Lung microvascular endothelial cell (primary cell): ENCODE measurements around the gene NDUFA6. TPM values are rescaled to one million over a fixed set of nuclear protein-coding genes. Genes with fewer than 3 reads are reported as not detected.
"Not testable (repeated sequence)": the region's sequence is repeated elsewhere in the genome, so short reads cannot be mapped to it uniquely, and the experiment has no call there.

ENCODE experiments used
- DNase-seq, 2 donors: peaks; one replicate each; pipeline versions ENCODE4 v3.0.0 to v3.0.0-alpha.2; 2010; ENCODE audit warnings: low read depth in 2 of 2
- total RNA-seq: library from RNA; depleted of rRNA; stranded (reverse); fragments of >200 nt; gene quantifications from 2 replicates; pipeline ENCODE4 v1.2.1, GENCODE V29; 2014

Gene NDUFA6
- total RNA-seq, 1 donor from 2014 or later = 48.2 TPM

- DNase-seq = no peak
Measured at GRCh38 chr22:42072606-42073330, 17.8 kb downstream of the NDUFA6 start.

- DNase-seq = not testable (repeated sequence)
Measured at GRCh38 chr22:42071508-42071907, 19.1 kb downstream of the NDUFA6 start.

DNA sequence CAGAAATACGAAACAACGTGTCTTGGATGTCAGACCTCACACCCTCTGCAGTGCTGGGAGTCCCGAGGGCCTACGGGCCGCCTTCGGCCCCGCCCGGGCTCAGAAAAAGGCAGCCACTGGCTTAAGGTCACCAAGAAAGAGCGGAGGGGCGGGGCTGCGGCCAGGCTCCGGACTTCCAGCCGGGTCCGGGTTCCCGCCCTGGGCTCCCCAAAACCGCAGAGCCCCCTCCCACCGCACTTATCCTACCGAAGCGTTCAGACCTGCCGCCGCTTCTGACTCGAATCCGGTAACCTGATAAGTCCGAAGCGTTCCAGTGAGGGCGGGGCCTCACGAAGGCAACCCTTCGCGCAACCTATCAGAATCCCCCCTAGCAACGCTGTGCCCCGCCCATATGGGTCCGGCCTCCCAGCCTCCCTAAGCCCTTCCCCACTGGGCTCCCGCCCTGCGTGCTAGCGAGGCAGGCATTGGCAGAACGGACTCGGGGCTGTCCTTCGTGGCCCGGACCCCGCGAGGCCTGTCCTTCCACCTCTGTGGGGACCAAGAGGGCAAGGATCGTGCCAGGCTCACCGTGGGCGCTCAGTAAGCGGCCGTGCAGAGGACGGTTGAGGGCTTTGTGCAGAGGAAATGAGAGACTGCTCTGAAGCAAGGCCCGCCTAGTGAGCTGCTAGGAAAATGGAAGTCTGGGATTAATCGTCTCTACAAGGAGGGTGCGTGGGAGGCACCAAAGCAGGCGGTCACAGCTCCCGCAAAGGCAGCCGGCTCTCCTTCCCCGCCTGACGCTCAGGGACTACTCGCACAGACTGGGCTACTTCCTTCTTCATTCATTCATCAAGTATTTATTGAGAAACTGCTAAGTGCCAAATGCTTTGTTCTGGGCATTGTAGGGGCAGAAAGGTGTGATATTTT lies 19.8 kb downstream of the NDUFA6 start, which contains the start of gene NAGA:
TSS of gene NAGA (minus strand) at position 296 of the 906 bp plus-strand sequence. CDS start 515 bp downstream, outside the sequence.
- DNase-seq = peak; percentile 96

DNA sequence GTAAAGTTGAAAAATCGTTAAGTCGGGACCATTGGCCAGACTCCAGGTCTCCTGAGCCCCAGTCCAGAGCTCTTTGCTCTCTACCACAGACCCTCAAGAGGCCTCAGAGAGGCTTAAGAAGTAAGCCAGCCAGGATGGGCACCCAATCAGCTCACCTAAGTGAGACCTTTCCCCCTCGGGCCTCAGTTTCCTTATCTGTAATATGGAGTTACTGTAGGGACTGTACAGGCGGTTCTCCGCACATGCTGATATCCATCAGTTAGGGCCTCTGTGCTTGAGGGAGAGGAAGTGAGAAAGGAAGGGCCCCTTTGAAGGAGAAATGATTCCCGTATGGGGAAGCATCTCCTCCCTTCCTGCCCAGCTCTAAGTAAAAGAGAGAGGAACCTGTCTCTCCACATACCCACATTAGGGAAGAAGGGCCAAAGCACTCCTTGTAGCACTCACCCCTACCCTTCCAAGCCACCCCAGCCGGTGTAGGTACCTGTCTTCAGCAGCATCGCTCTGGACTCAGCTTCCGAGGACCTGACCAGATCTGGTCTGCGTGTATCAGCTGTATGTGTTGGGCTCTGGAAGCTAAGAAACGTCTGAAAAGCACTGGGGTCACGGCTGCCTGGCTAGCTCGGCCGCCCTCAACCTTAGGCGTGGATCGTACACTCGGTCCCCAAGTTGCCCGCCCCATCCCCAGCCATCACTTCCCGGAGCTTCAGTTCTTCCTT lies 20.6 kb downstream of the NDUFA6 start:
- peak in 1 of 2 donors; percentile 24 for DNase-seq

DNA sequence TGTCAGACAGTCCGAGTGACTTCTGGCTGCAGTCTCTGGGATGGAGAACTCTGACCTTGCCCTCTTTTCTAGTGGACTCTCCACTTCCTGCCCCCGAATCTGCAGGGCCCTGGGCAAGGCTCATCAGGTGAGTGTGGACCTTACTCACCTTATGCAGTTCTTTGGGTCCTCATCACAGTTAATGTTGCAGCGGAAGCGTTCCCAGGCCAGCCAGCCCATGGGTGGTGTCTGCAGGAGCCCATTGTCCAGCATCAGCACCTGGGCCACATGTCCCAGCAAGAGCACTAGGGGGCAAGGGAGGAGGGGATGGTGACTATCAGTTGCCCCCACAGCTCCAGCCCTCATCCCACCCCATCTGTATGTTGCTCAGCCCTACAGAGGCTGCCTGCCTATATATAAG lies 22.3 kb downstream of the NDUFA6 start:
- no peak for DNase-seq

- no peak for DNase-seq
Measured at GRCh38 chr22:42067671-42068251, 22.8 kb downstream of the NDUFA6 start.

GRCh38 chr22:42066937-42067336 lies 23.6 kb downstream of the NDUFA6 start:
- DNase-seq = no peak

DNA sequence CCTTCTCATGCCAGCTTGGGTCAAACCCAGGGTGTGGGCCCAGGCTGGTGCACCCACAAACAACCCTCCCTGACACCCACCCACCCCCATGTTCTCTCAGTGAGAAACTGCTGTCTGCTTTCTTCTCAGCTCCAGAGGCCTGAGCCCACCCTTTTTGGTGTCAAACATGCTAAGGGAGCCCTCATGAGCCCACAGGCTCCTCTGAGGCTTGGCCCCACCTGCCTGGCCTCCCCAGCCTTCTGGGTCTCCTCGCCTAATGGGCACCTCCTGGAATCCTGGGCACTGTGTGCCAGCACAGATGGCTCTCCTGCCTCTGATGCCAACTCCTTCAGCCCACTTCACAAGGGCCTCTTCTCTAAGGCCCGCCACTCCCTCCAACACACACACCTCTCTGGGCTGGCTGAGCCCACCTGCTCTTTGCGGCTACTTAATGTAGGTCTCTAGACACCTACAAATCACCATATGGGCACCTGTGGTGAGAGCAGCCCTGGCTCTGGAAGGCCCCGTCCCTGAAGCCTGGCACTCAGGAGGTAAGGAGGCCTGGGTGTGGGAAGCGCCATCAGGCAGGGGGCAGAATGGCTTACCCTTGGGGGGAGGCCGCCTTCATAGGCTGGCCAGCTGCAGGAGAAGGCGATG lies 24.3 kb downstream of the NDUFA6 start:
- DNase-seq = no peak

GRCh38 chr22:42065438-42066125 lies 25.0 kb downstream of the NDUFA6 start:
- no peak for DNase-seq

DNA sequence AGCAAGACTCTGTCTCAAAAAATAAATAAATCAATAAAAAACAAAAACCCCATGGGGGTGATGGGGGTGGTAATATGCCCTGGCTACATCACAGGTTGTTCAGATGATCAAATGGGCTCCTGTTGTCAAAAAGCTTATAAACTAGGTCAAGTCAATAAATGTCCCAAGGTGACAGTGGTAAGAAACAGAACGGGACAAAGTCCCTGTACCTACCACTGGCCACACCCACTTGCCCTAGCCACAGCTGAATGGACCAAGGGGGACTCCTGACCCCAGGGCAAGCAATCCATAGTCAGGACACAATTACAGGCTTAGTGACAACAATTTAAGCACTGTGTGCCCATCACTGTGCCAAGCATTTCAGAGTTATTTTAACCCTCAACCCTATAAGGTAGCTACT lies 25.9 kb downstream of the NDUFA6 start:
- DNase-seq = no peak

DNA sequence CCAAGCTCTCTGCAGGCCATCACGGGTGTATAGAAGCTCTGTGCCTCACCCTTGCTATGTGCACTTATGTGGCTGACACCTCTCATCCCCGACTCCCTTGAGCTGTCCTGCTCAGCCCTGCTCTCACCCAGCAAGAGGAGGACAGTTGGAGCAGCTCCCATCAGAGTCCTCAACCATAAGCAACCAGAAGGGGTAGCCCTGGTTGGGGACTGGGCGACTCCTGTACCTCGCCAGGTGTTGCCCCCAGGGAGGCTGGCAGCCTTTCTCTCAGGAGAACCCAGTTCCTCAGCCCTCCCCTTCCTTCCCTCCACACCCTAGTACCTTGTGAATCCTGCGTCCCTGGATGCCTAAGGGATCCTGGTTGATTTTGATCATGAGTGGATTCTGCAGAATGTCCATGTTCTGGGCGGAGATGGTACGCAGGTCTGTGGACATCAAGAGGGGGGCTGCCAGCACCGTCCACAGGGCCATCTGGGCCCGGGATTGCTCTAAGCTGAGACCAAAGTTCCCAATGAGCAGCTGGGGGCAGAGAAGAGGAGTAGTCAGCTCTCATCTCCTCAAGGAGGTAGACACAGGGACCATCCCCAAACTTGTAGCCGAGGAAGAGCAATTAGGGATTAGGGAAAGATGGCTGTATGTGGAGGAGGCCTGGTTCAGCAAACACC lies 27.9 kb downstream of the NDUFA6 start:
- DNase-seq = no peak

GRCh38 chr22:42061041-42061440 lies 29.5 kb downstream of the NDUFA6 start:
- no peak for DNase-seq

DNA sequence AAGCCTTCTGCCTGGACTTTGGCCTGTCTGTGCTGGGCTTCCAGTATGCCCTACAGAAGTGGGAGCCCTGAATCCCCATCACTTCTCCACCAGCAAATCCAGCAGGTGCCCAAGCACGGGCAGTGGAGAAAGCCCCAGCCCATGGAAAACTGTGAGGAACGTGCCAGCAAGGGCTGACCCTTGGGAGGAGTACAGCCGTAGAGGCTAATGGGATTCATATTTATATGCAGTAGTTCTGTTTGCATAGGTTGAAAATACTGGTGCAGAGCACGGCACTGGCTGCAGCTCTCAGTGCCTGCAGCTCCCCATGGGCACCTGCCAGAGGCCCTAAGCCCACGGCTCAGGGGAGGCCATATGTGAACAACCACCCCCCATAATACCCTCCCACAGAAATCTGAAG lies 30.1 kb downstream of the NDUFA6 start:
- DNase-seq = no peak

GRCh38 chr22:42056757-42057511 lies 33.6 kb downstream of the NDUFA6 start:
- DNase-seq = no peak

DNA sequence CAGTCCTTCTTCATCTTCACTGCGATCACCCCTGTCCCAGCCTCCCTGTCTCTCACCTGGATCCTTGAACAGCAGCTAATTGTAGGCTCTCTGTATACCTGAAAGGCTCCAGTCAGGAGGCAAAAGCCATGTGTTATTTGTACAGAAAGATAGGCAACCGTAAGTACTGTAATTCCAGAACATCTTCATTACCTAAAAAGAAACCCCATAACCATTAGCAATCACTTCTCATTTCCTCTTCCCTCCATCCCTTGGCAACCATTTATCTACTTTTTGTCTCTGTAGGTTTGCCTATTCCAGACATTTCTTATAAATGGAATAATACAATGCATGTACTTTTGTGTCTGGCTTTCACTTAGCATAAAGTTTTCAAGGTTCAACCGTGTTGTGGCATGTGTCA lies 37.8 kb downstream of the NDUFA6 start:
- DNase-seq = no peak

DNA sequence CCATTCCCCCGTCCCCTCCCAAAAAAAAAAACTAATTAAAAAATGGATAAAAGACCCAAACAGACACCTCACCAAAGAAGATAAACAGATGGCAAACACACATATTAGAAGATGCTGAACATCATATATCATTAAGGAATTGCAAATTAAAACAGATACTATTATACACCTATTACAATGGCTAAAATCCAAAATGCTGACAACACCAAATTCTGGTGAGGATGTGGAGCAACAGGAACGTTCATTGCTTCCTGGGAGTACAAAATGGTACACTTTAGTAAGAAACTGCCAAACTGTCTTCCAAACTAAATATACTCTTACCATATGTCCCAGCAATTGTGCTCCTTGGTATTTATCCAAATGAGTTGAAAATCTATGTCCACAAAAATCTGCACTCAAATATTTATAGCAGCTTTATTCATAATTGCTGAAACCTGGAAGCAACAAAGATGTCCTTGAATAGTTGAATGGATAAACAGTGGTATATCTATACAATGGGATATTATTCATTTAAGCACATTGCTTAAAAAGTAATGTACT lies 39.9 kb downstream of the NDUFA6 start:
- DNase-seq = no peak

DNA sequence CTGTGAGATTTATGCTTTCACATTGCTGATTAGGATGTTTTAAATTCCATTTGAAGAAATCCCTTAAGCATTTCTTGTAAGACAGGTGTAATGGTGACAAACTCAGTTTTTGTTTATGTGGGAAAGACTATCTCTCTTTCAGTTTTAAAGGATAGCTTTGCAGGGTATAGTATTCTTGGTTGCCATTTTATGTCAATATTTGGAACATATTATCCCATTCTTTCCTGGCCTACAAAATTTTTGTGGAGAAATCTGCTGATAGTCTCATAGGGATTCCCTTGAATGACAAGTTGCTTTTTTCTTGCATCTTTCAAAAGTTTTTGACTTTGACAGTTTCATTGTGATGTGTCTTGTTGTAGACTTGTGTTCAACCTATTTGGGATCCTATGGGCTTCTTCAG lies 48.8 kb downstream of the NDUFA6 start:
- DNase-seq = no peak

DNA sequence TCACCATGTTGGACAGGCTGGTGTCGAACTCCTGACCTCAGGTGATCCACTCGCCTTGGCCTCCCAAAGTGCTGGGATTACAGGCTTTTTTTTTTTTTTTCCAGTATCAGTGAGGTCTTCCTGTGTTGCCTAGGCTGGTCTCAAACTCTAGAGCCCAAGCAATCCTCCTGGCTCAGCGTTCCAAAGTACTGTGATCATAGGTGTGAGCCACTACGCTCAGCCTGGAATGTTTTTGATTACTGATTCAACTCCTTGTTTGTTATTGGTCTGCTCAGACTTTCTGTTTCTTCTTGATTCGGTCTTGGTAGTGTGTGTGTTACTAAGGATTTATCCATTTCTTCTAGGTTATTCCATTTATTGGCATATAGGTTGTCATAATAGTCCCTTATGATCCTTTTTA lies 51.3 kb downstream of the NDUFA6 start:
- DNase-seq = no peak
